GM12892 (cell line): Measurements from ENCODE around the gene PRDM16.

Source experiments
- DNase-seq: peaks from one replicate; pipeline ENCODE4 v3.0.0; 2011; ENCODE audit not compliant: insufficient read length
- FAIRE-seq: peaks from 2 replicates; lab custom pipeline; 2011; peaks lifted over from hg19 to GRCh38; lab: Jason Lieb, UNC
- POLR2A ChIP-seq: IDR thresholded peaks from 2 replicates; pipeline ENCODE4 v1.6.1; 2011; ENCODE audit warnings: low read depth, low read length, control low read depth
- POLR2AphosphoS5 ChIP-seq: IDR thresholded peaks from 2 replicates; pipeline ENCODE4 v1.6.1; 2011; ENCODE audit warnings: low read depth, low read length, control low read depth
- TAF1 ChIP-seq: IDR thresholded peaks from 2 replicates; pipeline ENCODE4 v1.6.1; 2011; ENCODE audit warnings: low read depth, mild to moderate bottlenecking, control low read depth, low read length, borderline replicate concordance

The PRDM16 gene

GRCh38 chr1:3248155-3249141 is 179.4 kb downstream of the PRDM16 start:
- DNase-seq (no peak), FAIRE-seq (no peak)
- TF ChIP-seq POLR2A (no peak), POLR2AphosphoS5 (no peak), TAF1 (no peak)

- no peak for DNase-seq
- no peak for TF ChIP-seq TAF1
- TF ChIP-seq POLR2A = no peak
- no peak for TF ChIP-seq POLR2AphosphoS5
- FAIRE-seq = no peak
These were observed 180.2 kb downstream of the PRDM16 start for GRCh38 chr1:3249231-3249630.

DNA sequence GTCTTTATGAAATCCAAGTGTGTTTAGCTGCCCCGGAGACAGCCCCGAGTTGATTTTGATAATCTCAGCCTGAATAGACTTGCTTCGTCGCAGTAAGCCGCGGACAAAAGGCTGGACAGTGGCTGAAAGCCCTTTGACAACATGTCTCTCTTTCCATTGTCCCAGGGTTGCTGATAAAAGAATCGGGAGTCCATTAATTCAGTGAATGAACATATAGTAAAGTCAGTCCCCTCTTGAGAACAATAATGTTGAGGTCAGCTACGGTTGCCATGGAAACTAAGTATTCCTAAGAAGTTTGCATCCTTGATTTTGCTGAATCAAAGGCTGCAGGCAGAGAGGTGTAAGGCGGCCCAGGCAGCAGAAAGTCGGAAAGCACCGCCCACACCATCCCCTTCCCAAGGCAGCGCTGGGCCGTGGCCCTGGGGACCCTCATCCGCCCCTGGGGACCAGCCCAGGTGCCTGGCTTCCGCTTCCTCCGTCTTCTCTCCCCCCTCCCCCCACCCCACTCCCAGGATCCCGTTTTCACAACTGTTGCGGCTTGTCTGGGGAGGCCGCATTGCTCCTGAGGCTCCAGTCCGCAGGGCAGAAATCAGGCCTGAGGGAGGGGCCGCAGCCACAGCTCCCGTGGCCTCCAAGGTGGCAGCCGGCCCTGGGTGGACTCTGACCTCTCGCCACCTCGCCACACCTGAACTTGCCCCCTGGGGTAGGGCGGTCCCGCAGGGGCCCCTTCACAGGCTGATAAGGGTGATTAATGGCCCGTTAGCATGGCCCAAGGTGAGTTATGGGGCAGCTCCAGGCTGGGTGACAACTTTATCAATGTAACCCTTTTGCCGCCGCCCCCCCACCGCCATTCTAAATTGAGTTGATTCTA is 180.9 kb downstream of the PRDM16 start:
- TF ChIP-seq POLR2A (no peak), TAF1 (no peak), POLR2AphosphoS5 (no peak)
- no peak for FAIRE-seq
- DNase-seq = no peak

- TF ChIP-seq POLR2AphosphoS5 = no peak
- no peak for TF ChIP-seq TAF1
- TF ChIP-seq POLR2A = no peak
- DNase-seq (no peak), FAIRE-seq (no peak)
These were observed 181.6 kb downstream of the PRDM16 start for GRCh38 chr1:3250624-3251023.

DNA sequence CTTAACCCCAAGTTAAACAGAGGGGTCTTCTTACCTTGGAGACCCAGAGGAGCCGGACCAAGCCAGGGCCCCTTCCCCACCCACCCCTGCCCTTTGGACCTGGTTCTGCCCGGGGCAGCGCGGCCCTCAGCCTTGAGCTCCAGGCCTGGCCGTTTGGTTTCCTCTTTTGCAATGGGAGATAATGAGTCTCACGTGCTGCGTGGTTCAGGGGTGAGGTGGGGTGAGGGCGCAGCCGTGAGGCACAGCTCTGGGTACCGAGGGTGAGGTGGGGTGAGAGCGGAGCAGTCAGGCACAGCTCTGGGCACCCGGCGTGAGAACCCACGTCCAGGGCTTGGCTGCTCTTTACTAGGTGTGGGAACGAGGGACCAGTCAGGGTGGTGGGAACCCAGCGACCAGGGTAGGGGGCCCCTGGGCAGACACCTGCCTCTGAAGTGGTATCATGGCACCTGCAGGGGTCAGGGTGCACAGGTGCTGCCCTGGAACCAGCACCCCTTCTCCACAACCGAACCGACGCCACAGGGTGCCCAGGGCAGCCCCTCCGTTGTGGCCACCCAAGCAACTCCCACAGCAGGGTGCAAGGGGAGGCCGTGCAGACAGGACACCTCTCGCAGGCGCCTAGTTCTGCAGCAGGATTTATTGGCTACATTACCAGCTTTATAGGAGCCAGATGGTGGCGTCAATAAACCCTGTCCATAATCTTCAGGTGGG is 182.2 kb downstream of the PRDM16 start:
- DNase-seq = no peak
- TF ChIP-seq POLR2AphosphoS5 = no peak
- TF ChIP-seq POLR2A = no peak
- no peak for TF ChIP-seq TAF1
- no peak for FAIRE-seq

GRCh38 chr1:3251807-3252428 is 182.9 kb downstream of the PRDM16 start:
- DNase-seq (no peak), FAIRE-seq (no peak)
- TF ChIP-seq TAF1 (no peak), POLR2AphosphoS5 (no peak), POLR2A (no peak)

- TF ChIP-seq POLR2AphosphoS5 (no peak), POLR2A (no peak), TAF1 (no peak)
- DNase-seq (no peak), FAIRE-seq (no peak)
These were observed 186.7 kb downstream of the PRDM16 start for GRCh38 chr1:3255680-3256079.

GRCh38 chr1:3257788-3258187 is 188.8 kb downstream of the PRDM16 start:
- TF ChIP-seq POLR2A (no peak), TAF1 (no peak), POLR2AphosphoS5 (no peak)
- DNase-seq (no peak), FAIRE-seq (no peak)

DNA sequence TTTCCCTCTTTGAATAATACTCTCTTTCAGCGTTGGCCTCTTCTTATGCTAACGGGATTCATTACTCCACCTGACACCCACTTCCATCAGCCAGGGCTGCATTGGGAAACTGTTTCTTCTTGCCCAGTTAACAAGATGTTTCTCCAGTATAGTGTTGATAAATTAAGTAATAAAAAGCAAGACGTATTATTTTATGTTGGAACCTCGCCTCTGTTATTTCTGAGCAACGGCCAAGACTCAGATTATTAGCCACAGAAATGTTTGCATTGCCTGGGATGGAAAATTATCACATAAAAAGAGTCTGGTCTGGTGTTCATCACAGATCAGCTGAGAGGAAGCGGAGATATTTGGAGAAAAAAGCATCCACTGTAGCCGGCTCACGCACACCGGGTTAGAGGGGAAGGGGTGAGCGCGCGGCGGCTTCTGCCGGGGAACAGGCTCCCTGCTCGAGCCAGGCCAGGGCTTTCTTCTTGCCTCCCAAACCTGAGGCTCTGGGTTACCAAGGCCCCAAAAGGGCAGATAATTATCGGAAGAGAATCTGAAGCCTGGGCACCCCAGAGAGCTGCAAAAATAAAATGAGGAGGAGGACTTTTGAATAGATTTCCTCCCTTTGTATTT is 189.5 kb downstream of the PRDM16 start:
- FAIRE-seq (no peak), DNase-seq (no peak)
- no peak for TF ChIP-seq TAF1
- TF ChIP-seq POLR2A = no peak
- no peak for TF ChIP-seq POLR2AphosphoS5

DNA sequence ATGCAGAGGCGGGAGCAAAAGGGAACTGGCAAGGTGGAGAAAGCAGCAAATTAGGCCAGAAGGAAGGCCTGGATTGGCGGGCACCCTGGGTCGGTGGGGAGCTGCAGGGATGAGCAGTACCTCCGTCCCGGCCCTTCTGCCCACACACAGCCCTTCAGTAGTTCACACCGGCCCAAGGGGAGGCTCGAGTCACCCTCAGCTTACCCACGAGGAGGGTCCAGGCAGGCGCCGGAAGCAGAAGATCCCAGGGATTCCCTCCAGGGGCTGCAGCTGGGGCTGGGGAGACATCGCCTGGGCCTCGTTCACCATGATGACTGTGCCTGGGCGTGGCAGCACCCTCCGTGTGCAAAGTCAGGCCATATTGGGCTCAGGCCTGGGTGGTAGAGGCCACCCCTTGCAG is 190.0 kb downstream of the PRDM16 start:
- TF ChIP-seq POLR2A = no peak
- TF ChIP-seq POLR2AphosphoS5 = no peak
- TF ChIP-seq TAF1 = no peak
- DNase-seq (no peak), FAIRE-seq (no peak)
